Keratinocyte (primary cell): ENCODE data around the gene DPYD.

Source experiments
- EZH2 ChIP-seq: IDR thresholded peaks from one replicate; pipeline ENCODE4 v1.6.1; 2012; ENCODE audit warnings: inconsistent platforms, mild to moderate bottlenecking, low read length, moderate library complexity
- TF ChIP-seq, protein P1 (sequence below), 3 experiments: IDR thresholded peaks in 1 of 3; conservative IDR thresholded peaks in 1 of 3; optimal IDR thresholded peaks in 1 of 3; 2 replicates in 2 of 3; 3 replicates in 1 of 3; pipeline versions ENCODE3 to v1.5.1; 2011; ENCODE audit warnings: low read length in 3 of 3, mild to moderate bottlenecking in 3 of 3, moderate library complexity in 2 of 3, control low read depth in 1 of 3, inconsistent platforms in 1 of 3; ENCODE audit not compliant: insufficient read depth in 2 of 3; ENCODE audit errors: extremely low read depth in 1 of 3

DNA sequence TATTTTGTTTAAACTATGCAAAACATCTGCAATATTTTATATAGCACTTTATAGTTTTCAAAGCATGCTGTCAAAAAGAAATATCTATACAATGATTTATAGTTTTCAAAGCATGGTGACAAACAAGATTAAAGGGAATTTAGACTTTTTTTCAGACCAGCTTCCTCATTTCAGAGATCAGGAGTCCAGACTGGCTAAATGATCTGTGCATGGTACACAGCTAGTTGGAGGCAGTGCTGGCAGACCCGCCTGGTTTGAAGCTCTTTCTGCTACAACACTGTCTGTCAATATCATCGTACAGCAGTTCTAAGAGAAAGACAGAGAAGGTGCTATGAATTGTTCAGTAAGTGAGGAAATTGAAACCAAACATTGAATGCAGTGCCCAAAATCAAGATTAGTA, 720.2 kb downstream of the DPYD start:
- TF ChIP-seq, protein P1, sequence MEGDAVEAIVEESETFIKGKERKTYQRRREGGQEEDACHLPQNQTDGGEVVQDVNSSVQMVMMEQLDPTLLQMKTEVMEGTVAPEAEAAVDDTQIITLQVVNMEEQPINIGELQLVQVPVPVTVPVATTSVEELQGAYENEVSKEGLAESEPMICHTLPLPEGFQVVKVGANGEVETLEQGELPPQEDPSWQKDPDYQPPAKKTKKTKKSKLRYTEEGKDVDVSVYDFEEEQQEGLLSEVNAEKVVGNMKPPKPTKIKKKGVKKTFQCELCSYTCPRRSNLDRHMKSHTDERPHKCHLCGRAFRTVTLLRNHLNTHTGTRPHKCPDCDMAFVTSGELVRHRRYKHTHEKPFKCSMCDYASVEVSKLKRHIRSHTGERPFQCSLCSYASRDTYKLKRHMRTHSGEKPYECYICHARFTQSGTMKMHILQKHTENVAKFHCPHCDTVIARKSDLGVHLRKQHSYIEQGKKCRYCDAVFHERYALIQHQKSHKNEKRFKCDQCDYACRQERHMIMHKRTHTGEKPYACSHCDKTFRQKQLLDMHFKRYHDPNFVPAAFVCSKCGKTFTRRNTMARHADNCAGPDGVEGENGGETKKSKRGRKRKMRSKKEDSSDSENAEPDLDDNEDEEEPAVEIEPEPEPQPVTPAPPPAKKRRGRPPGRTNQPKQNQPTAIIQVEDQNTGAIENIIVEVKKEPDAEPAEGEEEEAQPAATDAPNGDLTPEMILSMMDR (optimal IDR thresholded peaks at IDR 0.05 in 1 of 3, IDR thresholded peaks at IDR 0.05 in 1 of 3, conservative IDR thresholded peaks at IDR 0.05 in 1 of 3; ENCODE audit: extremely low read depth in 1 of 3, insufficient read depth in 2 of 3, low read length in 3 of 3), result no peak
- TF ChIP-seq EZH2, result no peak
